ENCODE measurements around the gene GRAP2. TPM values are rescaled to one million over a fixed set of nuclear protein-coding genes. Genes with fewer than 3 reads are reported as not detected.

GRAP2 gene
- total and polyA plus RNA-seq, 2 of the 4 experiments (the other 2 are of a cell fraction) = not detected

DNA sequence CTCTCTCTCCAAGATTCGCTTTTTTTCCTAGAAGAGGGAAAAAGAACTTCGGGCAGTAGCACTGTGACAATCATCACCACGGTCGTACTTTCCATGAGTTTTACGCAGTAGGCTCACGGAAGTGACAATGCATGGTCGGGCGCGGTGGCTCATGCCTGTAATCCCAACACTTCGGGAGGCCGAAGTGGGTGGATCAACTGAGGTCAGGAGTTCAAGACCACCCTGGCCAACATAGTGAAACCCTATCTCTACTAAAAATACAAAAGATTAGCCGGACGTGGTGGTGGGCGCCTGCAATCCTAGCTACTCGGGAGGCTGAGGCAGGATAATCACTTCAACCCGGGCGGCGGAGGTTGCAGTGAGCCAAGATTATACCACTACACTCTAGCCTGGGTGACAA is 23.4 kb downstream of the GRAP2 start:
- no peak overlapping the region for H4K91ac ChIP-seq (ENCODE audit: insufficient read depth, low read depth, low read length)
- no peak overlapping the region for H3K14ac ChIP-seq (replicated peaks; ENCODE audit: low read depth, low read length)
- dilution Hi-C loops (cut with HindIII; ENCODE audit: low sequenced_read_pairs, unreplicated experiment) = no loop called here

More for the DNA sequence above, 23.4 kb downstream of the GRAP2 start:
- no peak overlapping the region for H3K4me3 ChIP-seq (ENCODE audit: insufficient read depth, low read depth, low read length)
- H2BK120ac ChIP-seq (ENCODE audit: low read depth, low read length) = no peak overlapping the region
- H2AK9ac ChIP-seq (replicated peaks; ENCODE audit: low read depth, low read length, poor library complexity) = no peak overlapping the region
- no peaks in the 10 kb centered on the region for H3K36me3 ChIP-seq (ENCODE audit: control insufficient read depth, insufficient read depth, low read length)
- H3K27me3 ChIP-seq (ENCODE audit: control insufficient read depth, insufficient read depth, low read length) = peaks cover 73% of the 10 kb centered on the region
- H3K27ac ChIP-seq (ENCODE audit: insufficient read depth, low read length) = no peak overlapping the region
- intact Hi-C loops (cut with micrococcal nuclease) (no loop called here), in situ Hi-C loops (cut with MboI; ENCODE audit: low sequenced_read_pairs) (no loop called here)
- CTCF ChIA-PET = interaction anchor here (1.0 kb wide), 1 partner anchor 11 kb away, joined by 3 read pairs; no protein-coding TSS in a partner anchor
- no peak overlapping the region for H2BK20ac ChIP-seq (ENCODE audit: low read depth, low read length)
- no peak overlapping the region for H3K4ac ChIP-seq (ENCODE audit: low read depth, low read length)
- H2AK5ac ChIP-seq (ENCODE audit: low read depth, low read length) = no peak overlapping the region
- no peak overlapping the region for H4K8ac ChIP-seq (ENCODE audit: low read depth in 2 of 2, low read length in 2 of 2)
- ATAC-seq (ENCODE audit: low read depth) (no peak), DNase-seq (no peak)
- H2AFZ ChIP-seq (replicated peaks; ENCODE audit: low read length, poor library complexity) = no peak overlapping the region
- H3K56ac ChIP-seq (ENCODE audit: extremely low read depth, insufficient read depth, low read length) = no peak overlapping the region
- no peak overlapping the region for H2BK5ac ChIP-seq (ENCODE audit: low read depth, low read length, poor library complexity, severe bottlenecking)
- TF ChIP-seq CHD1 (IDR thresholded peaks at IDR 0.05; ENCODE audit: low read depth, low read length) = no peak
- TF ChIP-seq, protein P1, sequence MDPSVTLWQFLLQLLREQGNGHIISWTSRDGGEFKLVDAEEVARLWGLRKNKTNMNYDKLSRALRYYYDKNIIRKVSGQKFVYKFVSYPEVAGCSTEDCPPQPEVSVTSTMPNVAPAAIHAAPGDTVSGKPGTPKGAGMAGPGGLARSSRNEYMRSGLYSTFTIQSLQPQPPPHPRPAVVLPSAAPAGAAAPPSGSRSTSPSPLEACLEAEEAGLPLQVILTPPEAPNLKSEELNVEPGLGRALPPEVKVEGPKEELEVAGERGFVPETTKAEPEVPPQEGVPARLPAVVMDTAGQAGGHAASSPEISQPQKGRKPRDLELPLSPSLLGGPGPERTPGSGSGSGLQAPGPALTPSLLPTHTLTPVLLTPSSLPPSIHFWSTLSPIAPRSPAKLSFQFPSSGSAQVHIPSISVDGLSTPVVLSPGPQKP (IDR thresholded peaks at IDR 0.05; ENCODE audit: borderline replicate concordance, low read depth, low read length) = no peak
- no peak overlapping the region for H3K9ac ChIP-seq (ENCODE audit: low read depth, low read length)
- no peaks in the 10 kb centered on the region for H3K9me3 ChIP-seq (ENCODE audit: control insufficient read depth, insufficient read depth, low read length)
- BruUV-seq (replicated peaks) = no TSS peak
- no CpG with 5 or more reads among the region's 18 CpGs for WGBS, 2 experiments (ENCODE audit: extremely low coverage in 2 of 2, insufficient read length in 1 of 2)
- H4K5ac ChIP-seq (ENCODE audit: low read depth, low read length) = no peak overlapping the region
- H3K4me2 ChIP-seq (ENCODE audit: low read depth, low read length) = no peak overlapping the region
- H2BK15ac ChIP-seq (ENCODE audit: low read depth, low read length) = no peak overlapping the region
- no peaks in the 10 kb centered on the region for H3K79me1 ChIP-seq (ENCODE audit: low read depth in 1 of 2, low read length in 2 of 2)
- no peaks in the 10 kb centered on the region for H3K4me1 ChIP-seq (ENCODE audit: control insufficient read depth, insufficient read depth, low read length)
- no peak overlapping the region for H3K18ac ChIP-seq (ENCODE audit: low read depth, low read length)
- no peak overlapping the region for H3K23ac ChIP-seq (ENCODE audit: low read depth, low read length)
- no peaks in the 10 kb centered on the region for H4K20me1 ChIP-seq (ENCODE audit: insufficient read depth, low read length)
- POLR2A ChIA-PET (ENCODE audit: unreplicated experiment) = no interaction called here
- no peaks in the 10 kb centered on the region; the same call in 1 of the 2 replicates for H3K9me1 ChIP-seq (ENCODE audit: insufficient read depth, low read length)
